AG04450 (cell line): ENCODE results near the gene MTCL3.

ENCODE experiments used
- CTCF ChIA-PET: fragments of 300-600, 350-600 bp; formaldehyde crosslinking; extraction: SDS; loops from one replicate; lab custom pipeline; 2022; ENCODE audit warnings: antibody characterized with exemption, inconsistent platforms; lab: Charles Lee
- POLR2A ChIA-PET: fragments of 350-600 bp; formaldehyde crosslinking; extraction: SDS; loops from one replicate; lab custom pipeline; 2021; ENCODE audit warnings: antibody characterized with exemption, inconsistent platforms; lab: Yijun Ruan, JAX
- DNase-seq: peaks from one replicate; pipeline ENCODE4 v3.0.0-alpha.2; 2011; ENCODE audit warnings: low read depth, low spot score
- H3K27ac ChIP-seq: one replicate; pipeline ENCODE4 v1.5.1; 2012; ENCODE audit warnings: low read depth, low read length, control low read depth
- H3K27me3 ChIP-seq: one replicate; pipeline ENCODE4 v1.6.0; 2012; ENCODE audit warnings: low read length; ENCODE audit not compliant: control insufficient read depth, insufficient read depth
- H3K4me3 ChIP-seq: 2 replicates; pipeline ENCODE4 v1.5.1; 2011; ENCODE audit warnings: mild to moderate bottlenecking, low read depth, low read length, control low read depth
- H3K9me3 ChIP-seq: 2 replicates; pipeline ENCODE4 v1.5.1; 2012; ENCODE audit warnings: low read length; ENCODE audit not compliant: control insufficient read depth, insufficient read depth
- TF ChIP-seq, protein P1 (sequence below): IDR thresholded peaks from 2 replicates; pipeline ENCODE4 v1.5.1; 2011; ENCODE audit warnings: low read depth, low read length, control low read depth, inconsistent platforms

Gene MTCL3

DNA sequence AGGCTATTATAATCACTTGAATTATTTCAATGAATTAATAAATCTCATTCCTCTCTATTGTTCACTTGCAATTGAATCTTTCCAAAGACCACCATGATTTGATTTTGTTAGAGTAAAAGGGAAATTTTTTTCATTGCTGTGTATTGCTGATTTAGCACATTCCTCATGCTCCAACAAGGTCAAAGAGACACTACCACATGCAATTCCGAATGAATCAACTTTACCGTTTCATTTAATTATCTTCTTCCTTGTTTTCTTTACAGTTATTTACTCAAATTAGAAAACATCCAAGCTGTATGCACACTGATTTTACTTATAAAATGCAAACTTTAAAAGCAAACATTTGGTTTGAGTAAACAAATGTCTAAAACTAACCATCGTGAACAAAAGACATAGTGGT is 60.9 kb downstream of the MTCL3 start:
- H3K9me3 ChIP-seq = no peaks in the 10 kb centered on the region
- no peaks in the 10 kb centered on the region for H3K27me3 ChIP-seq
- TF ChIP-seq, protein P1, sequence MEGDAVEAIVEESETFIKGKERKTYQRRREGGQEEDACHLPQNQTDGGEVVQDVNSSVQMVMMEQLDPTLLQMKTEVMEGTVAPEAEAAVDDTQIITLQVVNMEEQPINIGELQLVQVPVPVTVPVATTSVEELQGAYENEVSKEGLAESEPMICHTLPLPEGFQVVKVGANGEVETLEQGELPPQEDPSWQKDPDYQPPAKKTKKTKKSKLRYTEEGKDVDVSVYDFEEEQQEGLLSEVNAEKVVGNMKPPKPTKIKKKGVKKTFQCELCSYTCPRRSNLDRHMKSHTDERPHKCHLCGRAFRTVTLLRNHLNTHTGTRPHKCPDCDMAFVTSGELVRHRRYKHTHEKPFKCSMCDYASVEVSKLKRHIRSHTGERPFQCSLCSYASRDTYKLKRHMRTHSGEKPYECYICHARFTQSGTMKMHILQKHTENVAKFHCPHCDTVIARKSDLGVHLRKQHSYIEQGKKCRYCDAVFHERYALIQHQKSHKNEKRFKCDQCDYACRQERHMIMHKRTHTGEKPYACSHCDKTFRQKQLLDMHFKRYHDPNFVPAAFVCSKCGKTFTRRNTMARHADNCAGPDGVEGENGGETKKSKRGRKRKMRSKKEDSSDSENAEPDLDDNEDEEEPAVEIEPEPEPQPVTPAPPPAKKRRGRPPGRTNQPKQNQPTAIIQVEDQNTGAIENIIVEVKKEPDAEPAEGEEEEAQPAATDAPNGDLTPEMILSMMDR = no peak
- H3K4me3 ChIP-seq = no peak overlapping the region
- DNase-seq = no peak
- CTCF ChIA-PET = interaction anchor here (2.0 to 4.4 kb wide), 3 partner anchors 58 to 157 kb away, joined by 4 to 29 read pairs (median 10); no protein-coding TSS in a partner anchor
- POLR2A ChIA-PET = no interaction called here
- H3K27ac ChIP-seq = no peak overlapping the region

DNA sequence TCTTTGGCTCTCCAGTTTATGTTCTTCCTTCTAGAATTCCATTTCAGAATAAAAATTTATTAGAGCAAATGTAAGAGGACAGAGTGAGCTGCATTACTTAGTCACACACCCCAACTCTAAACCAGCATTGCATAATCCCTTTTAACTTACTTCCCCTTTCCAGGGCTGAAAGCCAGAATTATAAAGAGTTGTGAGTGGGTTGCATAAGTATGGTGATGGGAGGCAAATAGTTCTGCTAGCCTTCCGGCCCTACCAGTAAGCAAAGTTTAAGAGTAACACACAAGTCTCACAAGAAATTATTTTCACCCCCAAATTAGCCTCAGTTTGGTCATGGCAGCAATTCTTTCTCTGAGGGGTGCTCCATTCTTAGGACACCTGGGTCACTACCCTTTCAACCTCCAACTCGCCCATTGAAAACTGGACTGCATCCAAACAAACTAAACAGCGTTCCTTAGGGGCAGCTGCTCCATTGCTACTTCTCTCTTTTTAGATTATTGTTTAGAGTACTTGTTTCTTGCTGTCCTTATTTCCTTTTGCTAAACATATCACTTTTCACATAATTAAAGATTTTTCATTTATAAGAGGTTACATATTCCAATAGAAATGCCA is 61.6 kb downstream of the MTCL3 start:
- Histone ChIP-seq H3K27me3 (no peaks in the 10 kb centered on the region), H3K9me3 (no peaks in the 10 kb centered on the region), H3K27ac (no peak overlapping the region), H3K4me3 (no peak overlapping the region)
- no peak for DNase-seq
- CTCF ChIA-PET = interaction anchor here (2.0 to 4.4 kb wide), 3 partner anchors 59 to 157 kb away, joined by 4 to 29 read pairs (median 10); no protein-coding TSS in a partner anchor
- TF ChIP-seq, protein P1 = no peak
- POLR2A ChIA-PET = no interaction called here

DNA sequence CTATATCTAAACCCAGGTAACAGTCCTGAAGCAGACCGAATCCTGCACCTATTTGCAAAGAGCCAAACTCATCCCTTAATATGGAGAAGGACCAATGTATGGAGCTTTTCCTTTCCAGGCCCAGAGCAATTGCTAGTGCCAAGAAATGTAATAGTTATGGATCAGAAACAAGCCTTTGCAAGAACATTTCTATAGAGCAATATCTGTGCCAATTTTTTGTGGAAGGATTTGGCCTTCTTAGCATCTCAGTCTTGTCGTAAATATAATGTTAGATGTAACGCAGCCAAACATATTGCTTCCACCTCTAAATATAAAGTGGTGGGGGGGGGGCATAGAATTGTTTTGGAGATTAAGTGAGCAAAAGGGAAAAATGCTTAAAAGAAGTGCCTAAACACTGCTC is 62.7 kb downstream of the MTCL3 start:
- H3K27me3 ChIP-seq = no peaks in the 10 kb centered on the region
- no peaks in the 10 kb centered on the region for H3K9me3 ChIP-seq
- H3K27ac ChIP-seq = no peak overlapping the region
- TF ChIP-seq, protein P1 = no peak
- ChIA-PET CTCF (interaction anchor here (0.6 to 1.0 kb wide), 2 partner anchors 60 to 83 kb away, joined by 3 to 4 read pairs; no protein-coding TSS in a partner anchor), POLR2A (no interaction called here)
- no peak for DNase-seq
- H3K4me3 ChIP-seq = no peak overlapping the region

DNA sequence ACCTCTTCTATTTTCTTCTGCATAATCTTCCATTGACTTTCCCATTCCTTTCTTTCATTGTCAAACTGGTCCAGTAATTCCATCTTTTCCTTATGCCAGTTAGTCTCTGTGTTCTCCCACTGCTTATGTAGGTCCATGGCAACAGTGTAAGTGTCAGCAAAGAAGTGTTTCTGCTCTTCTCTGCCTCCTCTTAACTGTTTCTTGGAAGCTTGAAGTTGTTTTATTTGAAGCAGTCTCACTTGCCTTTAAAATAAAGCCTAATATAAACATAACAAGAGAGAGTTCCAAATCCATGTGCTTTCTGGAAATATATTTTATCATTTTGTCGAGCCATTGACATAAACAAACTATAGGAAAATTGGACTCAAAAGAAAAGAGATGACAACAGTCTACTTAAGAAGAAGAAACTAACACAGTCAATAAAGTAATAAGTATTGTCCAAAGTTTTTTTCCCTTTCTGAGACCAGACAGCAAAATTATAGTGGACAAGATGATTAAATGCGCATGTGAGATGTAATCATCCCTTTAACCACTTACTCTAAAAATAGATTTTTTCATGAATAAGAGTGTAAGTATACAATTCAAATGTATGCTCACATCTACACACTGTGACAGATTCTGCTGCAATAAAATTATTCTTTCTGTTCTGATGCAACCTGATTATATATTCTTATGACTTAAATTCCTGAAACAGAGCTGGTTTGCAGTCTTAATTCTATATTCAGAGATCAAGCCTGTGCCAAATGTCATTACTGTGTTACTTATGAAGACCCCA is 65.1 kb downstream of the MTCL3 start:
- CTCF ChIA-PET = interaction anchor here (0.6 kb wide), 1 partner anchor 951 kb away, joined by 7 read pairs; no protein-coding TSS in a partner anchor
- H3K4me3 ChIP-seq = no peak overlapping the region
- no peak overlapping the region for H3K27ac ChIP-seq
- H3K27me3 ChIP-seq = no peaks in the 10 kb centered on the region
- POLR2A ChIA-PET = interaction anchor here (0.8 kb wide), 1 partner anchor 110 kb away, joined by 3 read pairs; no protein-coding TSS in a partner anchor
- TF ChIP-seq, protein P1 = no peak
- no peaks in the 10 kb centered on the region for H3K9me3 ChIP-seq
- no peak for DNase-seq

DNA sequence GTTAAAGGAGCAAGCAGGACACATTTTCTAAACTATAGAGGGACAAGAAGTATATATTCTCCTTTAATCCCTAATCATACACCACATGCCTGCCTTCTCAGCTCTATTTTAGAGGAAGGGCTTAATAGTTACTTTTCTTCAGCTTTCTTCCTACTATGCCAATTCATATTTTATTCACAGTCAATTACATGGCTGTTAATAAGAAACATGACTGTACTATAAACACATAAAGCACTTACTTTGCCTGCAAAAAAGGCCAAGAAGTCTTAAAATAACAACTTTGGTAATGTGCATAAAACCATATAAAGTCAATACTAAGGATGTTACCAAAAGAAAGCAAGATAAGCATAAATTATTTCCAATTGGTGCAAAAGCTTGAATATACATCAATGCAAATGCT is 66.3 kb downstream of the MTCL3 start:
- H3K27ac ChIP-seq = no peak overlapping the region
- DNase-seq = no peak
- TF ChIP-seq, protein P1 = no peak
- H3K27me3 ChIP-seq = no peaks in the 10 kb centered on the region
- no peak overlapping the region for H3K4me3 ChIP-seq
- ChIA-PET CTCF (interaction anchor here (1.4 to 2.2 kb wide), 3 partner anchors 10 to 64 kb away, joined by 4 to 5 read pairs (median 4); no protein-coding TSS in a partner anchor), POLR2A (no interaction called here)
- no peaks in the 10 kb centered on the region for H3K9me3 ChIP-seq
